H1 (cell line): ENCODE data around the gene HAS3. TPM values are rescaled to one million over a fixed set of nuclear protein-coding genes. Genes with fewer than 3 reads are reported as not detected.
"Not testable (repeated sequence)": the region's sequence is repeated elsewhere in the genome, so short reads cannot be mapped to it uniquely, and the experiment has no call there.

ENCODE experiments used
- CTCF ChIA-PET: fragments of 300-600 bp; sonication (Branson Sonifier 250); formaldehyde crosslinking; loops from one replicate; lab custom pipeline; 2021; ENCODE audit not compliant: partially characterized antibody; lab: Charles Lee
- POLR2A ChIA-PET: fragments of 300-600 bp; sonication (Branson Sonifier 250); formaldehyde crosslinking; loops from one replicate; lab custom pipeline; 2021; ENCODE audit warnings: inconsistent platforms; ENCODE audit not compliant: partially characterized antibody; lab: Charles Lee
- DNase-seq, 2 experiments: peaks; one replicate each; pipeline versions ENCODE4 v3.0.0 to v3.0.0-alpha.2; 2010 to 2022; ENCODE audit warnings: low spot score in 2 of 2, low read depth in 1 of 2, mixed read lengths in 1 of 2
- FAIRE-seq: peaks from 2 replicates; lab custom pipeline; 2011; peaks lifted over from hg19 to GRCh38; lab: Jason Lieb, UNC
- H2AFZ ChIP-seq: 2 replicates; pipeline ENCODE4 v1.8.1; 2012; ENCODE audit warnings: low read length, inconsistent platforms
- H2AK5ac ChIP-seq: 2 replicates; pipeline ENCODE4 v1.6.1; 2013; ENCODE audit warnings: low read depth, low read length
- H2BK120ac ChIP-seq: replicated peaks from 2 replicates; pipeline ENCODE3; 2013; ENCODE audit warnings: low read depth, low read length, inconsistent platforms
- H2BK12ac ChIP-seq: 2 replicates; pipeline ENCODE4 v1.6.1; 2013; ENCODE audit warnings: low read depth, low read length
- H2BK15ac ChIP-seq: 2 replicates; pipeline ENCODE4 v1.6.1; 2013; ENCODE audit warnings: low read length
- H2BK20ac ChIP-seq: 2 replicates; pipeline ENCODE4 v1.6.1; 2013; ENCODE audit warnings: low read length
- H2BK5ac ChIP-seq: 2 replicates; pipeline ENCODE4 v1.6.1; 2013; ENCODE audit warnings: low read depth, low read length
- H3K14ac ChIP-seq: 2 replicates; pipeline ENCODE4 v1.6.1; 2013; ENCODE audit warnings: inconsistent platforms; ENCODE audit not compliant: insufficient read length
- H3K18ac ChIP-seq: 2 replicates; pipeline ENCODE4 v1.6.1; 2013; ENCODE audit warnings: low read length; ENCODE audit errors: extremely low read depth
- H3K23ac ChIP-seq: 2 replicates; pipeline ENCODE4 v1.6.1; 2013; ENCODE audit warnings: inconsistent platforms; ENCODE audit not compliant: insufficient read length
- H3K23me2 ChIP-seq: 2 replicates; pipeline ENCODE4 v1.6.1; 2013; ENCODE audit warnings: low read depth, low read length
- H3K27ac ChIP-seq: 2 replicates; pipeline ENCODE4 v1.6.1; 2011; ENCODE audit warnings: low read depth, low read length, inconsistent platforms
- H3K27me3 ChIP-seq, 4 experiments: replicated peaks in 1 of 4; 1 replicate in 1 of 4; 2 replicates in 3 of 4; pipeline versions ENCODE4 v1.6.1 to v1.8.1; 2011 to 2013; ENCODE audit warnings: low read length in 3 of 4, mild to moderate bottlenecking in 3 of 4, inconsistent platforms in 2 of 4, mixed read lengths in 2 of 4, moderate library complexity in 1 of 4; ENCODE audit not compliant: control insufficient read depth in 3 of 4, insufficient read depth in 3 of 4; ENCODE audit errors: extremely low read depth in 1 of 4
- H3K36me3 ChIP-seq, 4 experiments: 2 replicates each; pipeline versions ENCODE4 v1.6.1 to v1.8.1; 2011 to 2013; ENCODE audit warnings: mild to moderate bottlenecking in 4 of 4, low read length in 3 of 4, moderate library complexity in 2 of 4, control low read depth in 1 of 4, inconsistent platforms in 1 of 4; ENCODE audit not compliant: insufficient read depth in 4 of 4, control insufficient read depth in 2 of 4
- H3K4ac ChIP-seq: replicated peaks from 2 replicates; pipeline ENCODE3; 2013; ENCODE audit warnings: low read length, low read depth, mixed read lengths, inconsistent platforms; ENCODE audit not compliant: insufficient read length
- H3K4me1 ChIP-seq, 4 experiments: replicated peaks in 1 of 4; 1 replicate in 1 of 4; 2 replicates in 3 of 4; pipeline versions ENCODE4 v1.6.1 to v1.8.1; 2011 to 2013; ENCODE audit warnings: low read length in 3 of 4, inconsistent platforms in 2 of 4, mixed read lengths in 1 of 4; ENCODE audit not compliant: insufficient read depth in 4 of 4, control insufficient read depth in 3 of 4
- H3K4me2 ChIP-seq, 2 experiments: 2 replicates each; pipeline versions ENCODE4 v1.6.1 to v1.8.1; 2011 to 2013; ENCODE audit warnings: low read depth in 2 of 2, low read length in 2 of 2, control low read depth in 1 of 2, inconsistent platforms in 1 of 2, mild to moderate bottlenecking in 1 of 2; ENCODE audit not compliant: insufficient read depth in 1 of 2
- H3K4me3 ChIP-seq, 4 experiments: fragments of 200-600, 300-600 bp in 1 of 4; sonication (generic), shearing (Covaris generic), sonication (Bioruptor Twin) in 1 of 4; 2 replicates each; pipeline versions ENCODE4 v1.5.1 to v1.8.1; 2011 to 2016; ENCODE audit warnings: low read length in 4 of 4, low read depth in 3 of 4, control low read depth in 2 of 4, inconsistent platforms in 2 of 4, mild to moderate bottlenecking in 2 of 4, mixed read lengths in 1 of 4, moderate library complexity in 1 of 4; ENCODE audit not compliant: insufficient read depth in 2 of 4; ENCODE audit errors: extremely low read depth in 1 of 4
- H3K56ac ChIP-seq: replicated peaks from 2 replicates; pipeline ENCODE3; 2013; ENCODE audit warnings: low read depth, mild to moderate bottlenecking, mixed read lengths, low read length, inconsistent platforms; ENCODE audit not compliant: insufficient read length
- H3K79me1 ChIP-seq: 2 replicates; pipeline ENCODE4 v1.6.1; 2013; ENCODE audit warnings: low read depth, low read length, control low read depth
- H3K79me2 ChIP-seq, 2 experiments: 2 replicates each; pipeline versions ENCODE4 v1.6.1 to v1.8.1; 2012 to 2013; ENCODE audit warnings: low read length in 2 of 2, mild to moderate bottlenecking in 2 of 2, inconsistent platforms in 1 of 2; ENCODE audit not compliant: insufficient read depth in 2 of 2, control insufficient read depth in 1 of 2
- H3K9ac ChIP-seq, 4 experiments: replicated peaks in 1 of 4; 1 replicate in 1 of 4; 2 replicates in 3 of 4; pipeline versions ENCODE4 v1.6.1 to v1.8.1; 2011 to 2013; ENCODE audit warnings: low read depth in 3 of 4, low read length in 3 of 4, control low read depth in 2 of 4, mild to moderate bottlenecking in 2 of 4, moderate library complexity in 2 of 4, inconsistent platforms in 1 of 4; ENCODE audit errors: extremely low read depth in 1 of 4
- H3K9me3 ChIP-seq, 2 experiments: 2 replicates each; pipeline versions ENCODE4 v1.6.1 to v1.8.1; 2012 to 2013; ENCODE audit warnings: mild to moderate bottlenecking in 2 of 2, moderate library complexity in 2 of 2, control low read depth in 1 of 2, inconsistent platforms in 1 of 2, low read depth in 1 of 2, low read length in 1 of 2, mixed read lengths in 1 of 2; ENCODE audit not compliant: insufficient read depth in 2 of 2
- H4K20me1 ChIP-seq, 2 experiments: replicated peaks in 1 of 2; 2 replicates each; pipeline versions ENCODE3 to v1.8.1; 2011 to 2013; ENCODE audit warnings: inconsistent platforms in 2 of 2, low read length in 2 of 2, mild to moderate bottlenecking in 1 of 2; ENCODE audit not compliant: insufficient read depth in 2 of 2, control insufficient read depth in 1 of 2
- H4K5ac ChIP-seq: 2 replicates; pipeline ENCODE4 v1.6.1; 2013; ENCODE audit warnings: low read length, low read depth, mixed read lengths, inconsistent platforms; ENCODE audit not compliant: insufficient read length
- H4K8ac ChIP-seq: 2 replicates; pipeline ENCODE4 v1.8.0; 2013; ENCODE audit warnings: mild to moderate bottlenecking, moderate library complexity, low read length, inconsistent platforms; ENCODE audit not compliant: insufficient read depth; ENCODE audit errors: extremely low read depth
- H4K91ac ChIP-seq: replicated peaks from 2 replicates; pipeline ENCODE3; 2013; ENCODE audit warnings: low read length, mixed read lengths, inconsistent platforms; ENCODE audit not compliant: insufficient read length
- WGBS, 2 experiments: shearing (Covaris generic) in 1 of 2; methylation state at CpG; one replicate each; pipeline versions ENCODE4 v1.1.6 to v1.1.7; 2013 to 2015; ENCODE audit warnings: low lambda C conversion rate in 2 of 2, mixed read lengths in 2 of 2, inconsistent platforms in 1 of 2, low coverage in 1 of 2, missing lambda C conversion rate in 1 of 2; ENCODE audit not compliant: insufficient replicate concordance in 2 of 2, insufficient coverage in 1 of 2, insufficient read length in 1 of 2; ENCODE audit errors: extremely low coverage in 1 of 2, missing lambda C conversion rate in 1 of 2; 5-methylcytosine and 5-hydroxymethylcytosine counted together
- polyA plus RNA-seq, 7 experiments: library from polyadenylated mRNA; depleted of rRNA in 3 of 7; stranded (reverse) in 5 of 7; unstranded in 2 of 7; fragments of >200 nt in 5 of 7; fragments of 200-250 nt in 2 of 7; gene quantifications; 1 replicate in 5 of 7; 2 replicates in 1 of 7; 4 replicates in 1 of 7; pipeline versions ENCODE4 v1.2.1 to v1.2.3, GENCODE V29; 2011 to 2013; ENCODE audit warnings: missing spikeins in 2 of 7, mixed read lengths in 2 of 7
- total RNA-seq: library from RNA; stranded (reverse); fragmentation: NEBNext Ultra II Directional; extraction: Animal tissue kit (Norgen Biotek cat#: 25700); gene quantifications from 2 replicates; pipeline ENCODE4 v1.2.1, GENCODE V29; 2021

The HAS3 gene
- total and polyA plus RNA-seq, 2 of the 8 experiments (the other 6 are each of a cell fraction or from before 2014, with no cell fraction given): 32.1 to 69.6 TPM

GRCh38 chr16:69124406-69124805 is 19.0 kb downstream of the HAS3 start:
- FAIRE-seq: not testable (repeated sequence)

More at GRCh38 chr16:69124406-69124805, 19.0 kb downstream of the HAS3 start:
- not testable (repeated sequence) for H3K27ac ChIP-seq, H3K4me3 ChIP-seq, H2BK12ac ChIP-seq, H2BK20ac ChIP-seq, H3K56ac ChIP-seq, H2BK15ac ChIP-seq, H3K79me1 ChIP-seq, H2AFZ ChIP-seq, H3K9me3 ChIP-seq, H4K20me1 ChIP-seq, H3K4me1 ChIP-seq, H3K4me2 ChIP-seq, H3K18ac ChIP-seq, H2AK5ac ChIP-seq, H4K5ac ChIP-seq, H4K91ac ChIP-seq, H3K23me2 ChIP-seq, H3K27me3 ChIP-seq, DNase-seq, H3K14ac ChIP-seq, H3K23ac ChIP-seq, H3K9ac ChIP-seq, H2BK120ac ChIP-seq, H4K8ac ChIP-seq, H2BK5ac ChIP-seq, H3K4ac ChIP-seq
- ChIA-PET POLR2A (interaction anchor here (0.7 to 3.4 kb wide), 9 partner anchors 8 to 277 kb away, joined by 3 to 14 read pairs (median 3); partner anchors contain the start of genes CHTF8 and UTP4), CTCF (interaction anchor here (0.6 to 12.3 kb wide), 49 partner anchors 9 to 1627 kb away, joined by 3 to 174 read pairs (median 4); partner anchors contain the start of genes CHTF8, NIP7 and UTP4)
- peaks cover 0 to 37% of the 10 kb centered on the region in 2 experiments; a peak in 2 of 4 replicates for H3K79me2 ChIP-seq
- WGBS, 2 experiments: 93% methylated on average over 8 of the region's 8 CpGs; no CpG with 5 or more reads in 1 of the 2 experiments
- H3K36me3 ChIP-seq: peaks cover 0 to 23% (median 10%) of the 10 kb centered on the region in 4 experiments; a peak in 6 of 8 replicates
